K562 (cell line): ENCODE results near the gene PHF1. TPM values are rescaled to one million over a fixed set of nuclear protein-coding genes. Genes with fewer than 3 reads are reported as not detected.

ENCODE experiments used
- CBX2 ChIP-seq: fragments of 200-600 bp; sonication (generic); IDR thresholded peaks from one replicate; pipeline ENCODE4 v1.6.1; 2012; ENCODE audit warnings: mild to moderate bottlenecking, low read length, inconsistent platforms; ENCODE audit not compliant: insufficient read depth, poor library complexity, severe bottlenecking
- CREB1 ChIP-seq, 2 experiments: sonication (generic) in 1 of 2; formaldehyde crosslinking in 1 of 2; IDR thresholded peaks; 2 replicates each; pipeline versions ENCODE4 v1.6.1 to v1.8.0; 2012 to 2022; ENCODE audit warnings: inconsistent platforms in 1 of 2, mild to moderate bottlenecking in 1 of 2, missing genetic modification reagents in 1 of 2, moderate library complexity in 1 of 2
- CREB3L1 ChIP-seq: fragments of 450-650 bp; IDR thresholded peaks from 2 replicates; pipeline ENCODE4 v1.6.1; 2014; ENCODE audit warnings: low read depth, mild to moderate bottlenecking, moderate library complexity, borderline replicate concordance
- EWSR1 ChIP-seq: fragments of 450-650 bp; IDR thresholded peaks from 2 replicates; pipeline ENCODE4 v1.6.1; 2018; ENCODE audit warnings: borderline replicate concordance, mild to moderate bottlenecking, low read depth, moderate library complexity; ENCODE audit not compliant: partially characterized antibody
- FOSL1 ChIP-seq: fragments of 200-800 bp; sonication (Bioruptor generic); conservative IDR thresholded peaks from 2 replicates; pipeline ENCODE4 v1.6.1; 2016; ENCODE audit warnings: missing genetic modification characterization, missing compliant biosample characterization
- FOXO4 ChIP-seq: fragments of 450-650 bp; formaldehyde crosslinking; IDR thresholded peaks from 2 replicates; pipeline ENCODE4 v1.4.0; 2020; ENCODE audit warnings: mild to moderate bottlenecking, moderate library complexity
- HDAC2 ChIP-seq: fragments of 450-650 bp; IDR thresholded peaks from 2 replicates; pipeline ENCODE4 v1.6.1; 2016; ENCODE audit warnings: mild to moderate bottlenecking
- HNRNPK ChIP-seq: fragments of 200-400 bp; formaldehyde crosslinking; IDR thresholded peaks from one replicate; pipeline ENCODE4 v1.6.1; 2018; ENCODE audit warnings: mild to moderate bottlenecking, low read depth, low read length; ENCODE audit not compliant: poor library complexity, severe bottlenecking
- KDM4B ChIP-seq, 2 experiments: fragments of 450-650 bp in 1 of 2; sonication (generic) in 1 of 2; IDR thresholded peaks; 2 replicates each; pipeline ENCODE4 v1.6.1; 2016 to 2017; ENCODE audit warnings: borderline replicate concordance in 2 of 2, antibody characterized with exemption in 1 of 2, low read depth in 1 of 2, mild to moderate bottlenecking in 1 of 2
- LARP7 ChIP-seq: fragments of 450-650 bp; IDR thresholded peaks from 2 replicates; pipeline ENCODE4 v1.6.1; 2016
- MTA1 ChIP-seq: fragments of 450-650 bp; IDR thresholded peaks from 2 replicates; pipeline ENCODE4 v1.6.1; 2017; ENCODE audit warnings: borderline replicate concordance
- NFE2 ChIP-seq: IDR thresholded peaks from 2 replicates; pipeline ENCODE4 v1.6.1; 2014; ENCODE audit warnings: antibody characterized with exemption, low read depth
- RERE ChIP-seq: sonication (generic); formaldehyde crosslinking; IDR thresholded peaks from 2 replicates; pipeline ENCODE4 v1.8.0; 2023; ENCODE audit warnings: missing genetic modification reagents, mild to moderate bottlenecking, borderline replicate concordance
- SRSF9 ChIP-seq: fragments of 200-400 bp; formaldehyde crosslinking; IDR thresholded peaks from 2 replicates; pipeline ENCODE4 v1.6.1; 2017; ENCODE audit warnings: low read depth, low read length, borderline replicate concordance
- TRIM24 ChIP-seq, 2 experiments: fragments of 450-650 bp; IDR thresholded peaks; 2 replicates each; pipeline ENCODE4 v1.6.1; 2016
- WHSC1 ChIP-seq: IDR thresholded peaks from one replicate; pipeline ENCODE4 v1.6.1; 2012; ENCODE audit warnings: low read length, control low read depth, inconsistent platforms
- ZEB2 ChIP-seq: fragments of 450-650 bp; IDR thresholded peaks from 2 replicates; pipeline ENCODE4 v1.6.1; 2016
- ZNF395 ChIP-seq: fragments of 200-800 bp; sonication (Bioruptor generic); IDR thresholded peaks from 2 replicates; pipeline ENCODE4 v1.6.1; 2017; ENCODE audit warnings: missing genetic modification characterization, missing compliant biosample characterization
- polyA plus RNA-seq, 8 experiments: library from polyadenylated mRNA; depleted of rRNA in 4 of 8; stranded (reverse) in 5 of 8; unstranded in 3 of 8; fragments of >200 nt; fragmentation: Nextera tagmentation in 2 of 8; fragmentation: Illumina TruSeq in 1 of 8; extraction: Ambion mirVana in 2 of 8; extraction: Trizol in 1 of 8; gene quantifications; 2 replicates each; pipeline versions ENCODE4 v1.2.1 to v1.2.3, GENCODE V29; 2011 to 2014; ENCODE audit warnings: inconsistent platforms in 1 of 8, missing spikeins in 1 of 8
- total RNA-seq, 7 experiments: library from RNA; depleted of rRNA in 6 of 7; stranded (reverse); fragments of >200 nt in 6 of 7; fragmentation: Illumina TruSeq in 2 of 7; extraction: Trizol in 2 of 7; gene quantifications; 2 replicates each; pipeline versions ENCODE4 v1.2.1 to v1.2.3, GENCODE V29; 2011 to 2021; ENCODE audit warnings: low replicate concordance in 1 of 7

Gene PHF1
- total and polyA plus RNA-seq, 9 of the 15 experiments (the other 6 are each of a cell fraction or from before 2014, with no cell fraction given) = 3.7 to 64.2 (median 33.7) TPM

- TF ChIP-seq EWSR1 (no peak), MTA1 (peak; percentile 94), CBX2 (no peak), WHSC1 (no peak), RERE (no peak), LARP7 (no peak), KDM4B (IDR thresholded peaks at IDR 0.05; ENCODE audit: borderline replicate concordance in 2 of 2, low read depth in 1 of 2) (0 out of 4 replicates have a peak, but pooled peaks of 1 of the 2 experiments have one; percentile 45), SRSF9 (no peak), HDAC2 (peak; percentile 80), TRIM24 (IDR thresholded peaks at IDR 0.05) (peak; percentile 10 to 48; a peak in 1 of 4 replicates), FOXO4 (CRISPR knock-in tag) (no peak), HNRNPK (no peak), NFE2 (no peak; the same call in 1 of the 2 replicates), CREB3L1 (peak; percentile 64), ZEB2 (no peak), ZNF395 (CRISPR knock-in tag) (peak; percentile 67; the same call in 1 of the 2 replicates), FOSL1 (tag) (0 out of 2 replicates have a peak, but pooled peaks have one; percentile 9), CREB1 (IDR thresholded peaks at IDR 0.05) (peak; percentile 98), CREB1 (CRISPR knock-in tag; IDR thresholded peaks at IDR 0.05) (peak; percentile 97)
Measured at GRCh38 chr6:33410050-33410710, 634 bp upstream of the PHF1 start (continued).
